ENCODE results near the gene GPC5. TPM values are rescaled to one million over a fixed set of nuclear protein-coding genes. Genes with fewer than 3 reads are reported as not detected.
A peak's percentile ranks its signal among the peaks of the same experiment; 100 is the strongest.
"Not testable (repeated sequence)": the region's sequence is repeated elsewhere in the genome, so short reads cannot be mapped to it uniquely, and the experiment has no call there.

The GPC5 gene
- polyA plus RNA-seq, 12 donors, result 0.23 to 1.4 (median 0.50) TPM; not detected in 2

- no peak for DNase-seq
These were observed 372.8 kb downstream of the GPC5 start for GRCh38 chr13:91771229-91771628.

- DNase-seq, result no peak
These were observed 375.3 kb downstream of the GPC5 start for GRCh38 chr13:91773591-91774227.

GRCh38 chr13:91774397-91774796 is 376.0 kb downstream of the GPC5 start:
- DNase-seq, result no peak

- DNase-seq, result no peak
These were observed 378.3 kb downstream of the GPC5 start for GRCh38 chr13:91776611-91777193.

- no peak for DNase-seq
These were observed 379.7 kb downstream of the GPC5 start for GRCh38 chr13:91778123-91778522.

GRCh38 chr13:91781982-91782691 is 383.7 kb downstream of the GPC5 start:
- peak; percentile 8 for DNase-seq

- no peak for DNase-seq
These were observed 387.2 kb downstream of the GPC5 start for GRCh38 chr13:91785431-91786119.

GRCh38 chr13:91792054-91792453 is 393.6 kb downstream of the GPC5 start:
- no peak for DNase-seq

- no peak for DNase-seq
These were observed 399.1 kb downstream of the GPC5 start for GRCh38 chr13:91797567-91797966.

- DNase-seq, result not testable (repeated sequence)
These were observed 399.9 kb downstream of the GPC5 start for GRCh38 chr13:91798338-91798737.

- not testable (repeated sequence) for DNase-seq
These were observed 403.4 kb downstream of the GPC5 start for GRCh38 chr13:91801772-91802171.

GRCh38 chr13:91802957-91803356 is 404.5 kb downstream of the GPC5 start:
- no peak for DNase-seq

- DNase-seq, result no peak
These were observed 406.3 kb downstream of the GPC5 start for GRCh38 chr13:91804724-91805123.

- no peak for DNase-seq
These were observed 407.2 kb downstream of the GPC5 start for GRCh38 chr13:91805605-91806004.

- no peak for DNase-seq
These were observed 410.7 kb downstream of the GPC5 start for GRCh38 chr13:91809161-91809560.

GRCh38 chr13:91813253-91813652 is 414.8 kb downstream of the GPC5 start:
- DNase-seq, result no peak

GRCh38 chr13:91816263-91816807 is 417.9 kb downstream of the GPC5 start:
- no peak for DNase-seq

- DNase-seq, result peak; percentile 54
These were observed 418.8 kb downstream of the GPC5 start for GRCh38 chr13:91817250-91817649.

- no peak for DNase-seq
These were observed 426.0 kb downstream of the GPC5 start for GRCh38 chr13:91824416-91824815.

GRCh38 chr13:91825516-91825915 is 427.1 kb downstream of the GPC5 start:
- peak; percentile 74 for DNase-seq

GRCh38 chr13:91836553-91836952 is 438.1 kb downstream of the GPC5 start:
- no peak for DNase-seq

- no peak for DNase-seq
These were observed 447.2 kb downstream of the GPC5 start for GRCh38 chr13:91845612-91846011.

Data from muscle of arm (tissue), 12 donors.